Non-pigmented ciliary epithelial cell (primary cell): Measurements from ENCODE around the gene LCP2.

Experiments used
- DNase-seq: peaks from one replicate; pipeline ENCODE4 v3.0.0-alpha.2; 2010; ENCODE audit warnings: low read depth

Gene LCP2

DNA sequence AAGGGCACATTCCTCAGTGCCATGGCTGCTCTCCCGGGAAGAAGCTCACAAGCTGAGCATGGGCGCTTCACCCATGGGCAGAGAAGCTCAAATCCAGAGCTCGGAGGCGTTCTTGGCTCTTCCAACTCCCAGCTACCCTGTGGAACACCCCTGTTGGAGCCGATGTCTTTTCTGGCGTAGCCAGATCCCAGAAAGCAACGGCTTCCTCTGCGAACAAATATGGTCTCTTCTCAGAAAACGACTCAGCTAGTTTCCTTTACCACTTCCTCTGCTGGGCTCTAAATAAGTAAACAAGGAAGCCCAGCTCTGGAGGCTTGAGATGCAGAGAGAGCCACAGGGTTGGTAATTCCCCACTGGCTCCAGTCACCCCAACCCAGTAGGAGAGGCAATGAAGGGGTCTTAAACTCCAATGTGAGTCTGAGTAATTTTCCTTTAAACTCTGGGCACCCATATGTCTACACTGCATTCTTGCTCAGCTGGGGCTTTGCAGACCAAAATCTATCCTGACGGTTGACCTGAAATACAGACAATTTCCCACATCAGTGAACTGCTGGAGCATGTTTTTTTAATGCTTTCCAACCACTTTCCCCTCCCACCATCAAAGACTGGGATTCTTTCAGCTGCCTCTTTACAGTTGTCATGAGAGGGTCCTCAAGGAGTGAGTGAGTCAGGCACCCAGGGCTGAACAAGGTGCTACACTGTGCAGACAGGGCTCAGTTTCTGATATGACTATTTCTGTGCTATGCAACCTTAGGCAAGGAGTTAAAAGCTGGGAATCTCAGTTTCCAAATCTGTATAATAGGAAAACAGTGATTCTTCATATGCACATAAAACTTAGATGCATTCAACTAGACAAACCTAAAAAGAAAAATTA is at the start of gene LCP2:
TSS of gene LCP2 (minus strand) at position 189 of the 874 bp plus-strand sequence. CDS start at position 23, 166 bp downstream.
- no peak for DNase-seq

DNA sequence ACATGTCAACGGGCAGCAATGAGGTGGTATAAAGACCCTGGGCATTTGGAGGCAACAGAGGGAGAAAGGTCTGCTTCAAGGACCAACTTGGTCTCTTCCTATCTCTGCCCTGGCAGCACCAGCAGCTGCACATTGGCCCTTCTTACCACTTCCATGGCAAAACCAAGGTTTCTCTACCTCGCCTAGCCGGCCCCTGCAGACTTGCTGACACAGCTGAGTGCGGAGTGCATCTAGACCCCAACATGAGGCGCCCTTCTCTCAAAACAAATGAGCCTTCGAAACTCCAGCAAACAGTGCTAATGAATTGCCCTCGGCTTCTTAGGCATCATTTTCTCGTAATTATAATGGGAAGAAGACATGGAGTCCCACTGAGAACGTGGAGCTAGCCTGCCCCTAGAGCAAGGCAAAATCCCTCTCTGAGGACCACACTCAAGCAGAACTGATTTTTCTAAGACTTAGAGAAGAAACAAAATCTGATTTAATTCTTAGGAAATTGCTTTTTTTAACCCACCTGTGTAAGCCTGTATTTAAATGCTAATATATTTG is 49.5 kb upstream of the LCP2 start:
- DNase-seq = no peak

DNA sequence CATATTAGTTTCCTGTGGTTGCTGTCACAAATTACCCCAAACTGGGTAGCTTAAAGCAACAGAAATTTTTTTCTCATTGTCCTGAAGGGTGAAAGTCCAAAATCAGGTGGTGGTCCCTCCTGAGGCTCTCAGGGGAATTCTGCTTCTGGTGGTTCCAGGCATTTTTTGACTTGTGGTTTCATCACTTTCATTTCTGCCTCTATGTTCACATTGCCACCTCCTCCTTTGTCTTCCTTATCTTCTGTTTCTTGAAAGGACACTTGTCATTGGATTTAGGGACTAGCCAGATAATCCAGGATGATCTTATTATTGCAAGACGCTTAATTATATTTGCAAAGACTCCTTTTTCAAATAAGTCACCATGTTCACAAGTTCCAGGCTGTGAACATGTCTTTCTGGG is 48.4 kb upstream of the LCP2 start:
- DNase-seq = no peak

DNA sequence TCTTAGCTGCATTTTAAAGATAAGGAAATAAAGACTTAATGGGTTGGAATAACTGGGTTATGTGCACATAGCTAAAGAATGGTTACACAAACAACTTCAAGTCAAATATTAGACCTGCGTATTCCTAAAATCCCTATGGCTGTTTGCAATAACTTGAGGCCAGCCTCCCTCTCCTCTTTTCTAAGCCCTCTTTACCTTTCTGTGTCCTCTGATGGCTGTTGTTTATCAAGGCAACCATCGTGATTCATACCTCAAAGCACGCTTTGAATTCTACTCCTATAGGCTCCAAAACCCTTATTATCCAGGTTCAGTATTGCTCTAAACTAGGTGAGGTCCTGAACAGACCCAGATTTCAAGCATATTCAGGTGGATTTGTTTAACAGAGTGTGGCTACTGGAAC is 45.6 kb upstream of the LCP2 start:
- no peak for DNase-seq

DNA sequence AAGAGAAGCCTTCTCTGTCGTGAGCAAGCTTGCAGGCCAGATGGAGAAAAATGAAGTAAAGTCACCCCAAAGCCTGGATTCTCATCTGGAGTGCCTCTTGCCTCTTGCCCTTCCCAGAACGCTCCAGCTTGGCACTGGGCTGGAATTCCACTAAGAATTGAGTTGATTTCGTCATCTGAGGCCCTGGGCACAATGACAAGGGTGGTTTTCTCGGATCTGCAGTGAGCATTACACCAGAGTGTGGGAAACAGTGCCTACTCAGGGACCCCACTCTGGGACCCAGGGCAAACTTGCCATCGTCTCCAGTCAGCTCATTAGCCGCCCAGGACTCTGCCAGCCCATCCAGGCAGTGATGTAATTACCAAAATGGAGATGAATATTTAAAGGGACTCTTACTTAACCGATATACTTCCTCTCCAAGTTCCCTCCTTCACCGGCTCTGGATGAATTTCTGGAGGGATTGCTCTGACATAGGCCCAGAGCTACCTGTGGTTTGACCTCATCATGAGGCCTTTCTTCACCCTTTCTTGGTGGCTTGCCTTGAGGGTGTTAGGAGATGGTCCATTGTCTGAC is 44.7 kb upstream of the LCP2 start:
- no peak for DNase-seq

DNA sequence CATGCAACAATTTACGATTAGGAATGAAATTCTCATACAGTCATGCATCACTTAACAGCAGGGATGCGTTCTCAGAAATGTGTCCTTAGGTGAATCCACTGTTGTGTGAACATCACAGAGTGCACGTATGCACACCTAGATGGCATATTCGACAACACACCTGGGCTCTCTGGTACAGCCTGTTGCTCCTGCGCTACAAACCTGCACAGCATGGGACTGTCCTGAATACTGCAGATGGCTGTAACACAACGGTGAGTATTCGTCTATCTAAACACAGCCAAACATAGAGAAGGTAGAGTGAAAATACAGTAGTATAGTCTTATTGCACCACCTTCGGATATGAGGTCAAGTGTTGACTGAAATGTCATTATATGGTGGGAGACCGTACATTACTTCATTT is 44.0 kb upstream of the LCP2 start:
- DNase-seq = no peak

DNA sequence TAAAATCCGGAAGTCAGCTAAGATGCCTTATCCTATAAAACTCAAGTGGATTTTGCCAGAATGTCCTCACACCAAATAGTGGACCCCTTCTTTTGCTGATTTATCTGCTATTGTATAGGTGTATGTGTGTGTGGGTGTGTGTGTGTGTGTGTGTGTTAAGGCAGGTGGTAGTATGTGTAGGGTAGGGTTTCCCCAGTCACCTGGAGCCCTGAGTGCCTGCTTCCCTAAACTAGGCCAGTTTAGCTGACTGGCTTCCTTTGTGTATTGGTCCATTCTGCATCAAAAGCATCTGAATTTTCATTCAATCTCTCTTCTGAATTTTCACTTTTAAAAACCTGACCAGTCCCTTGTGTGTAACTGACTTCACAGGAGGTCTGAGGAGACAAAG is 42.2 kb upstream of the LCP2 start:
- no peak for DNase-seq

DNA sequence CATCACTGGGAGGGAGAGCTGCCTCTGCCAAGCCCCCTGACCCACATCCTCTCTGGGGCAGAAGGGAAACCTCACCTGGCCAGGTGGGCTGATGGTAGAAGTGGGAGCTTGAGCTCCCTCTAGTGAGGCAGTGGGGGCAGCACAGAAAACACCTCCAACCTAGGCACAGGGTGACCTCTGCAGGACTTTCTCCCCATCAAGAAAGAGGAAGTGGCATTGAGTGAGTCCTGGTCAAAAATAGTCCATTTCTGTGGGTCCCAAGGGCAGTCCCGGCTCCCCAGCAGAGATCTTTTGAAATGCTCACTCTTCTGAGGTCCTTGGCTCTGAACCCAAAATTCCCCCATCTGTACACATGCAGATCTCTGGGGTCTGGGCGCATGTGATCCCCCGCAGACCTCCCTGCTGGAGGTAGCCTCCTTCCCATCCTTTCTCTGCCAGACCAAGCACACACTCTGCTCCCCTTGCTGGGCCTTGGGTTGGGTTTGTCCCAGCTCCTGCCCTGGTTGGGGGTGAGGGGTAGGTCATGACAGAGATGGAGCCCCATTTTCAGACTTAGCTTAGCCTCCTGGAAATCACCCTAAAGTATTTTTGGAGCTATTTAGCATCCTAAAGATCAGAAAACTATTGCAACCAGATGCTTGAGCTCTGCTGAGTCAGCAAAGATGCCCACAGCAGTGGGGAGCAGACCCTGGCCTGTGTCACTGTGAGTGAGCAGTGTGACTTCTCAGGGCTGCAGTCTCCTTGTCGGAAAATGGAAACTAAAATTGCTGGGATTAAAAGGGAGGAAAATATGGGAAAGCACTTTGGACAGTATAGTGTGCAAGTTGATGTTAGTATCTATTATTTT is 41.6 kb upstream of the LCP2 start:
- DNase-seq = no peak

DNA sequence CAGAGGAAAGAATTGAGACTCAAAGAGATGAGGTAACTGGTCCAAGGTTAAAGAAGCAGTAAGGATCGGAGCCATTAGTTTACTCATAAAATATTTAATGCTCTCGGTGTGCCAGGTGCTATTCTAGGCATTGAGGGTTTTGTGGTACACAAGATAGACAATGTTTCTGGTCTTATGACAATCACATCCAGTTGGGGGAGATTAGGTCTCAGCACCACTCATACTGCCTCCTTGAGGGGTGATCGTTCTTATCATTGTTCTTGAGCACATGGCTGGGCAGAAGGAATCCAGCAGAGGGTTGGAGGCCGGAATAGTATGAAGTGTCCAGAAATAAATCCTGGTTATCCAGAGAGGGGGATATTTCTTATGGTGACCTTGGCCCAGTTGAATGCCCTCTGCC is 40.7 kb upstream of the LCP2 start:
- DNase-seq = no peak

DNA sequence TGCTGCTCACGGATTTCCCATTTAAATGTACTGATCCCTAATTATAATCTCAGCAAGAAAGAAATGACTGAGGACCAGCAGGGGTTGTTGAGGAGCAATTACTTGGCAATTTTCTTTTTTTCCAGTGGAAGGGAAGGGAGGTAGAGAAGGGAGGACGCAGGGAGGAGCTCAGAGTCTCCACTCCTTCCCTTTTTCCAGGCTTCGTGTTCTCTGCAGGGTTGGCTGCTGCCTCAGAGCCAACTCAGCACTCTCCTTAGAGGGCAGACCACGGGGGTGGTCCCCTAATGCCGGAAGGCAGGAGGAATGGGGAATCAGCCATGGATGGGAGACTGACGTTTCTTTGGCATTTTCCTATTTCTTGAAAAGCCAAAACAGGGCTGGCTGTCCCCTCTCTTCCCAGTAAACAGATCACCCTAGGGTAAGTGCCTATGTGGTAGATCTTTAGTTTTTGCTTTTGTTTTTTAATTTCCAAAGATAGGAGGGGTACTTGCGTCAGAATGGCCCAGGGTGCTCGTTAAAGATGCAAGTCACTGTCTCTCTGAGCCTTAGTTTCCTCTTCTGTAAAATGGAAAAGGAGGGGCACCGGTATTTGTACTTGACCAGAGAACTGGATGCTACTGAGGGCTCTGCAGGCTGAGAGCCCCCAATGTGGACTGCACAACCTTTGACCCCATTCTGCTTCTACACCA is 39.6 kb upstream of the LCP2 start:
- DNase-seq = no peak

DNA sequence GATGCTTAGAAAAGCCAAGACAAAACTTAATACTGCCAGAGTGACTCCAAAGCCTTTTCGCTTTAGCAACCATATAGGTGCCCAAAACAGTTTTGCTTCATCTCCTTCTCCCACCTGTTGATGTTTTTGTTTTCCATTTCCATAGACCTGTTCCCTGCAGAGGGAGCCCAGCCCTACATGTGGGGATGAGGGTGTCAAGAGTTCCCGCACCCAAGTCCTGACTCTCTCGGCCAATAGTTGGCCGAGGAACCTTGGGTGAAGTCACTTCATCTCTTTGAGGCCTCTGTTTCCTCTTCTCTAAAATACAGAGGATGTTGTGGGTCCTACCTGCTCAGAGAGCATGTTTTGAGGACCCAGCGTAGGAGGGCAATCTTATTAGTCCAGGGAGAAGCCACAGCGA is 38.5 kb upstream of the LCP2 start:
- DNase-seq = no peak

DNA sequence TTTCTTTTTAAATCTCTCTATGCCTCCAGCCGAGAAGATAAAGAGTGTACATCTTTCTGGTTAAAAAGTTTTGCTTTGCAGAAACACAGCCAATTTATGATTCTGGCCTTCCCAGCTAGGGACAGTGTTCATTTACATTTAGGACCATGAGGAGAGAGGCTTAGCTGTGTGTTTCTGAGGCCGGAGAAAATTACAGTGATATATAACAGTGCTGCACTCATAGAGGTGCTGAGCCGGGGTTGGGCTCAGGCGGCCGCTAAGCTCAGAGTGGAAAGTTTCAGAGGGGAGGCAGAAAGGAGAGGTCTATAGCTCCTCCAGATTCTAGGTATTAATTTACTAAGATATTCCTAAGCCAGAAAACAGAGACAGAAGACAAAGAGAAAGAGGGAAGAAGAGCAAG is 37.0 kb upstream of the LCP2 start:
- no peak for DNase-seq

DNA sequence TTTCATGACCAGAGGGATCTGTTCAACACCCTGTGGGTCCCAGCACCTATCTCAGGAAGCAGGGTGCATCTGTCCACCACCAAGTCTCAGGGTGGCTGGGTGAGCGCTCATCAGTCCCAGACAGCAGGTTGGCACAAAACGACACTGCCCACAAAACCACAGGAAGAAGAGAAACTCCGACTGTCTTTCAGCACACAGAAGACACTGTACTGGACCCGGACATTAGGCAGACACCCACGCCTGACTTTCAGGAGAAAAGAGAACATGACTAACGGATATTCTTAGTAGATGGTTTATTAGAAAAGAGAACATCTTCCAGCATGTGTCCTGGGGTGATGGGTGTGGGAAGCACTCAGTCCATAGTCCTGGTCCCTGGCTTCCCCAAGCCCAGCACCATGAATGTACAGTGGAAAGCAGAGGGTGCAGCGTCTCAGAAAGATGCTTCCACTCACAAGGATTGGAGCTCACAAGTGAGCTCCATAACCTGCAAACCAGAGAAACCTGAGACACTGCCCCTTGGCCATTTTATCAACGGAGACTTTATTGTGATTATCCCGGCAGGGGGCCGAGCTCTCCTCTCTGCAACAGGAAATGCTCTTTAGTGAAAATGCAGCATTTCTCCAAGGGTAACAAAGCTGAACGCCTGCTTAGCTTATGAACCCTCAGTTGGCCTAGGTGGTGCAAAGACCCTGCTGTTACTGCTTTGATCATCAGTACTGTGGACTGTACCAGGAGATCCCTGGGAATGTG is 35.8 kb upstream of the LCP2 start:
- DNase-seq = no peak

DNA sequence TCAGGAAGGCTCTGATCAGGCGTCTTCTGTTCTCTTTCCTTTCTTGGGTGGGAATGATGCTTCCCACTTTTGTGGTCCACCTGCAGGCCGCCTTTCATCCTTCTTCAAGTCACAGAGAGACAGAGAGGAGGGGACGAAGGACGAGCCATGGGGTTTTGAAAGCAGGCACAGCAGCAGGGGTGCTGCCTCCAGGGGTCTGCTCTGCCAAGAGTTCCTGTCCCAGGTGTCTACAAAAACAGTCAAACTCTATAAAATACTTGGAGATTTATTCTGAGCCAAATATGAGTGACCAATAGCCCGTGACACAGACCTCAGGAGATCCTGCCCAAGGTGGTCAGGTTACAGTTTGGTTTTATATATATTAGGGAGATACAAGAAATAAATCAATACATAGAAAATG is 34.5 kb upstream of the LCP2 start:
- DNase-seq = no peak

DNA sequence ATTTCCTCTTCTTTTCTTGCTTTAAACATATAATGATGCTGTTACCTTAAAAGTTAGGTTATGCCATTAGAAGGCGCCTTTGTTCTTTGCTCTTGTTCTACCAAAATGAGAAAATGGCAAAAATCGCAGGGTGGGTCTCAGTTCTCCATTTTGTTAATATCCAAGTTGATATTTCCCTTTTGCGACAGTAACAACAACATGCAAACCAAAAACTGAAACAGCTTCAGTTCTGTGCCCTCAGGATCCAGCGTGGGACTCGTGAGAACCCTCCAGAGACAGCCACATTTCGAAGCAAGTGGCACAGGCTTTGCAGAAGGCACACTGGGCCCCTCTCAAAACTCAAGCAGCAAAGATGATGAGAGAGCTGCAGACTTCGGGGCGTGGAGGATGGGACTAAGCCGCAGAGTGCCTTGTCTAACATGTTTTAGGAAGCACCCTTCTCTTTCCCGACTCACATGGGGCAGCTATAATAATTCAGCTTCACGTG is 33.0 kb upstream of the LCP2 start:
- no peak for DNase-seq

DNA sequence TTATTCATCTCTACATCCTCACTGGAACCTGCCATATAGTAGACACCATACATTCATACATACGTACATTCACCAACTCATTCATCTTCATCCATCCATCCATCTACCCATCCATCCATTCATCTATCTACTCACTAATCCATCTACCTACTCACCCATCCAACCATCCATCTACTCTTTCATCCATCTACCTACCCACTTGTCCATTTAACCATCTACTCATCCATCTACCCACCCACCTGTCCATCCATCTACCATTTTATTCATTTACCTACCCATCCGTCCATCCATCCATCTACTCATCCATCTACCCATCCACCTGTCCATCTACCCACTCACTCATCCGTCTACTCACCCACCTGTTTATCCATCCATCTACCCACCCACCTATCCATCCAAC is 31.9 kb upstream of the LCP2 start:
- DNase-seq = no peak

DNA sequence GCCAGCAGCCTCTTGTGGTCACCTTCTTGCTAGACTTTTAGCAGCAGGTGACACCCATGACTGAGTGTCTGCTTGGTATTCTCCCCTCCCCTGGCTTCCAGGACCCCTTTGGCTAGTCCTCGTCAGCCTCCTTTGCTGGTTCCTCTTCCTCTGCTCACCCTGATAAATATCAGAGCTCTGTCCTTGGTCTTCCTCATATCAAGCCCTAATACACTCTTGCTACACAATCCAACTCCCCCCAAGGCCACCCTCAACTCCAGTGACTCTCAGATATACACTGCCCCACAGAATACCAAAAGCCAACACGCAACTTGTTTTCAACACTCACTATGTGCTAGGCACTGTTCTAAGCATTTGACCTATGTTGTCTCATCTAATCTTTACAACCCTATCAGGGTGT is 30.3 kb upstream of the LCP2 start:
- DNase-seq = no peak

DNA sequence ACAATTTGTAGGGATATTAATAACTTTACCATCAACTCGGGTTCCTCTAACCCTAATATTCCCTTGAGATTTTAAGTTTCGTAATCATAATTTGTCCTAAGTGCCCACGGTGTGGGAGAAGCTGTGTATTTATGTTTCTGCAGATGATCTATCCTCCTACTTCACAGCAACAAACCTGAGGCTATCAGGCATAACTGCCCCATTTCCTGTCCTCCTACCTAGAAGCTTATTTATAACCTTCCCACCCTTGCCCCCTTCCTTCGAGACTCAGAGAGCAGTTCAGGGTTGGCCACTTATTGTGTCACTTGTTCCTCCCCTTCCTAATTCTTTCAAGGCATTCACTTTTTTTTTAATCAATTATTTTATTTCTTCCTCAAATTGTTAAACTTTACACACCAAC is 29.6 kb upstream of the LCP2 start:
- DNase-seq = no peak

DNA sequence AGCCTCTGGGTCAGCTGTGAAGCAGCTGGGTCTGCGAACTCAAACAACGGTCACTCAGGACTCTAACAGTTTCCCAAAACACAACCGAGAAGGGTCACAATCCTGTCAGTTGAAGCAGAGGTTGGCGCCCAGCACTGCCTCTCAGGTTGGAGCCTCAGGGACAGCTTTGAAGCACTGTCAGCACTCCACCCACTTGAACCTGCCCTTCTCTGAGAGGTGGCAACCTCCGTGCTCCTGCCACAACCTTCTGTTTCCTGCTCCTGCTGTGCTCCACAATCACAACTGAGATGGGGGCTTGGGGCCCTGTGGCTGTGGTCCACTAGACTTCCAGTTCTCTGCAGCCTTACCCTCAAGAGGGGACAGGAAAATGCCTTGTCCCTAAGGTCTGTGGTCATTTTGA is 21.7 kb upstream of the LCP2 start:
- no peak for DNase-seq

DNA sequence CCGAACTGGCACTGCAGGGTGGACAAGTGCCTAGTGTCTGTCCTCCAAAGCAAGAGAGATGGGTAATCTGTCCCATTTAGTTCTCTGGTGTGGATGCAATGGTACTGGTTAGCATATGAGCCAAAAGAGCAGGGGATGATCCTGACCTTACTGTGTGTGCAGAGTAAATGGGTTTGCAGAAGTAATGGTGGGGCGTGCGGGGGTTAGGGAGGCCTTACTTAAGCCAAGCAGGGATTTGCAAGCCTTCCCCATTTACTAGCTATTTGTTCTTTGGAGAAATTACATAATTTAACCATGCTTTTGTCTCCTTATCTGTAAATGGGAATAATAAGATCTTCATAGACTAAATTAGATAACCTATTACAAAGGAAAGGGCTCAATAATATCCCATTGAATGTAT is 19.9 kb upstream of the LCP2 start:
- DNase-seq = no peak

DNA sequence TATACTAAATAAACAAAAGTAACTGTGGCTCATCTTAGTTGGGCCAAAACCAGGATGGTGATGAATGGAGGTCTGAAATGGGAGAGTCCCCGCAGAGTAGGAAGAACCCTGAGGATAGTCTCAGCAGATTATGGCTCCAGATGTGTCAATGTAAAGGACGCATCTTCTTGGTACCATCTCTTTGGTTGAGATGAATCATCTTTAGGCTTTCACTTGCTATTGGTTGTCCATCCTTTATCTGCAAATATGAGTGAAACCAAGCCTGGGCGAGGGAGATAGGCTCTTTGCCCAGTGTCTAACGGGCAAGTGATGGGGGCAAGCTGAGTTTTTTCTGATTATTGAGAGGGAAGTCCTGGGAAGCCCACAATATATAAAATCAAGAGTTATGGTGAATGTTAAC is 19.4 kb upstream of the LCP2 start:
- DNase-seq = no peak
